Measurements from ENCODE around the gene RTL5. TPM values are rescaled to one million over a fixed set of nuclear protein-coding genes. Genes with fewer than 3 reads are reported as not detected.

Gene RTL5
- total RNA-seq, 1 experiment from 2014 or later: 2.5 TPM

DNA sequence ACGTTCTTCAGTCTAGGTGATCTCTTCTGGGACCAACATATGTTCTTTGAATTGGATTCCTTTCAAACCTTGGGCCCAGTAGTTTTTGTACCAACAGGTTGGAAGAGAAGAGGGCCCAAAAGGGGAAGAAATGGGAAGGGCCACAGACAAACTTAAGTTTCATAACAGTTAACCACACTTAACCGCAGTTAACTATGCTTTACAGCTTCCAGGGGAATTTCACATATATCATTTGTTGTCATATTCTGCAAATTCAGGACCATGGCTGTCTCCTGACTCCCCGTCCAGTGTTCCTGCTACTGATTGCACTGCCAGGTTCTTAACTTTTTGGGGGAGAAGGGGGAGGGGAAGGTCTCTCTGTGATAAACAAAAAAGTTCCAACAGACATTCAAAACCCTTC is 34.6 kb downstream of the RTL5 start:
- H2AFZ ChIP-seq (ENCODE audit: low read depth, low read length, poor library complexity, severe bottlenecking): no peak overlapping the region
- no peaks in the 10 kb centered on the region for H3K4me1 ChIP-seq (ENCODE audit: control insufficient read depth in 1 of 2, insufficient read depth in 2 of 2, low read length in 2 of 2)
- DNase-seq (ENCODE audit: low read depth, low spot score) (no peak), ATAC-seq (no peak)
- H3K4me3 ChIP-seq (replicated peaks in 1 of 2; ENCODE audit: low read depth in 1 of 2, low read length in 2 of 2): no peak overlapping the region
- no peaks in the 10 kb centered on the region for H3K9me3 ChIP-seq (ENCODE audit: control insufficient read depth in 1 of 2, insufficient read depth in 1 of 2, low read depth in 1 of 2, low read length in 2 of 2)
- ChIA-PET RAD21 (ENCODE audit: low non-redundant PET in 1 of 2, low total read pairs in 2 of 2, uncharacterized antibody in 2 of 2, unreplicated experiment in 2 of 2) (no interaction called here), CTCF (no interaction called here), POLR2A (no interaction called here)
- intact Hi-C loops (cut with micrococcal nuclease): no loop called here
- no peaks in the 10 kb centered on the region for H3K36me3 ChIP-seq (ENCODE audit: control insufficient read depth in 1 of 2, insufficient read depth in 2 of 2, low read length in 2 of 2)
- TF ChIP-seq, protein P1, sequence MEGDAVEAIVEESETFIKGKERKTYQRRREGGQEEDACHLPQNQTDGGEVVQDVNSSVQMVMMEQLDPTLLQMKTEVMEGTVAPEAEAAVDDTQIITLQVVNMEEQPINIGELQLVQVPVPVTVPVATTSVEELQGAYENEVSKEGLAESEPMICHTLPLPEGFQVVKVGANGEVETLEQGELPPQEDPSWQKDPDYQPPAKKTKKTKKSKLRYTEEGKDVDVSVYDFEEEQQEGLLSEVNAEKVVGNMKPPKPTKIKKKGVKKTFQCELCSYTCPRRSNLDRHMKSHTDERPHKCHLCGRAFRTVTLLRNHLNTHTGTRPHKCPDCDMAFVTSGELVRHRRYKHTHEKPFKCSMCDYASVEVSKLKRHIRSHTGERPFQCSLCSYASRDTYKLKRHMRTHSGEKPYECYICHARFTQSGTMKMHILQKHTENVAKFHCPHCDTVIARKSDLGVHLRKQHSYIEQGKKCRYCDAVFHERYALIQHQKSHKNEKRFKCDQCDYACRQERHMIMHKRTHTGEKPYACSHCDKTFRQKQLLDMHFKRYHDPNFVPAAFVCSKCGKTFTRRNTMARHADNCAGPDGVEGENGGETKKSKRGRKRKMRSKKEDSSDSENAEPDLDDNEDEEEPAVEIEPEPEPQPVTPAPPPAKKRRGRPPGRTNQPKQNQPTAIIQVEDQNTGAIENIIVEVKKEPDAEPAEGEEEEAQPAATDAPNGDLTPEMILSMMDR (IDR thresholded peaks at IDR 0.05 in 2 of 3, conservative IDR thresholded peaks at IDR 0.05 in 1 of 3; ENCODE audit: borderline replicate concordance in 1 of 3, insufficient read depth in 1 of 3, low read depth in 2 of 3, low read length in 2 of 3): no peak
- no peak for TF ChIP-seq ELF1 (IDR thresholded peaks at IDR 0.05; ENCODE audit: borderline replicate concordance, low read depth)
- no peak for TF ChIP-seq POLR2A (IDR thresholded peaks at IDR 0.05; ENCODE audit: borderline replicate concordance, extremely low read depth, insufficient read depth, insufficient read length)
- no peak for TF ChIP-seq POLR2AphosphoS5 (IDR thresholded peaks at IDR 0.05; ENCODE audit: low read depth, low read length)
- no peaks in the 10 kb centered on the region for H3K27me3 ChIP-seq (ENCODE audit: insufficient read depth, low read length)
- no peaks in the 10 kb centered on the region for H3K9me2 ChIP-seq (ENCODE audit: insufficient read depth)
- no peak overlapping the region for H3K4me2 ChIP-seq (ENCODE audit: low read length)
- H3K79me2 ChIP-seq (ENCODE audit: insufficient read depth, low read length): no peaks in the 10 kb centered on the region
- no TSS peak for BruUV-seq (replicated peaks)
- H4K20me1 ChIP-seq (ENCODE audit: insufficient read depth): no peaks in the 10 kb centered on the region
- H3K9ac ChIP-seq (ENCODE audit: low read length): no peak overlapping the region
- no peak overlapping the region for H3K27ac ChIP-seq (ENCODE audit: low read depth, low read length)

GRCh38 chrX:72095370-72095769 is 36.3 kb downstream of the RTL5 start:
- H3K36me3 ChIP-seq (ENCODE audit: control insufficient read depth in 1 of 2, insufficient read depth in 2 of 2, low read length in 2 of 2): no peaks in the 10 kb centered on the region
- no peak overlapping the region for H3K4me3 ChIP-seq (replicated peaks in 1 of 2; ENCODE audit: low read depth in 1 of 2, low read length in 2 of 2)
- no peaks in the 10 kb centered on the region for H4K20me1 ChIP-seq (ENCODE audit: insufficient read depth)
- no peak for DNase-seq (ENCODE audit: low read depth, low spot score)
- ChIA-PET RAD21 (ENCODE audit: low non-redundant PET in 1 of 2, low total read pairs in 2 of 2, uncharacterized antibody in 2 of 2, unreplicated experiment in 2 of 2) (no interaction called here), CTCF (no interaction called here), POLR2A (no interaction called here)
- intact Hi-C loops (cut with micrococcal nuclease): no loop called here
- no peak overlapping the region for H2AFZ ChIP-seq (ENCODE audit: low read depth, low read length, poor library complexity, severe bottlenecking)
- H3K27ac ChIP-seq (ENCODE audit: low read depth, low read length): no peak overlapping the region
- H3K4me2 ChIP-seq (ENCODE audit: low read length): no peak overlapping the region
- no TSS peak for BruUV-seq (replicated peaks)
- no peak overlapping the region for H3K9ac ChIP-seq (ENCODE audit: low read length)
- ATAC-seq: no peak
- no peaks in the 10 kb centered on the region for H3K9me2 ChIP-seq (ENCODE audit: insufficient read depth)
- no peaks in the 10 kb centered on the region for H3K9me3 ChIP-seq (ENCODE audit: control insufficient read depth in 1 of 2, insufficient read depth in 1 of 2, low read depth in 1 of 2, low read length in 2 of 2)
- H3K79me2 ChIP-seq (ENCODE audit: insufficient read depth, low read length): no peaks in the 10 kb centered on the region
- H3K27me3 ChIP-seq (ENCODE audit: insufficient read depth, low read length): no peaks in the 10 kb centered on the region
- no peaks in the 10 kb centered on the region for H3K4me1 ChIP-seq (ENCODE audit: control insufficient read depth in 1 of 2, insufficient read depth in 2 of 2, low read length in 2 of 2)
- TF ChIP-seq TCF7L2 (IDR thresholded peaks at IDR 0.05; ENCODE audit: borderline replicate concordance, extremely low read depth, insufficient read depth, insufficient read length) (no peak), POLR2A (IDR thresholded peaks at IDR 0.05; ENCODE audit: borderline replicate concordance, extremely low read depth, insufficient read depth, insufficient read length) (no peak), ZFX (IDR thresholded peaks at IDR 0.05) (no peak), SP1 (IDR thresholded peaks at IDR 0.05; ENCODE audit: low read depth) (no peak), SIN3A (IDR thresholded peaks at IDR 0.05; ENCODE audit: low read depth) (no peak), ZNF274 (IDR thresholded peaks at IDR 0.05; ENCODE audit: low read depth, low read length) (no peak), CEBPB (IDR thresholded peaks at IDR 0.05; ENCODE audit: low read depth) (no peak), ATF3 (IDR thresholded peaks at IDR 0.05) (no peak)
- TF ChIP-seq, protein P2, sequence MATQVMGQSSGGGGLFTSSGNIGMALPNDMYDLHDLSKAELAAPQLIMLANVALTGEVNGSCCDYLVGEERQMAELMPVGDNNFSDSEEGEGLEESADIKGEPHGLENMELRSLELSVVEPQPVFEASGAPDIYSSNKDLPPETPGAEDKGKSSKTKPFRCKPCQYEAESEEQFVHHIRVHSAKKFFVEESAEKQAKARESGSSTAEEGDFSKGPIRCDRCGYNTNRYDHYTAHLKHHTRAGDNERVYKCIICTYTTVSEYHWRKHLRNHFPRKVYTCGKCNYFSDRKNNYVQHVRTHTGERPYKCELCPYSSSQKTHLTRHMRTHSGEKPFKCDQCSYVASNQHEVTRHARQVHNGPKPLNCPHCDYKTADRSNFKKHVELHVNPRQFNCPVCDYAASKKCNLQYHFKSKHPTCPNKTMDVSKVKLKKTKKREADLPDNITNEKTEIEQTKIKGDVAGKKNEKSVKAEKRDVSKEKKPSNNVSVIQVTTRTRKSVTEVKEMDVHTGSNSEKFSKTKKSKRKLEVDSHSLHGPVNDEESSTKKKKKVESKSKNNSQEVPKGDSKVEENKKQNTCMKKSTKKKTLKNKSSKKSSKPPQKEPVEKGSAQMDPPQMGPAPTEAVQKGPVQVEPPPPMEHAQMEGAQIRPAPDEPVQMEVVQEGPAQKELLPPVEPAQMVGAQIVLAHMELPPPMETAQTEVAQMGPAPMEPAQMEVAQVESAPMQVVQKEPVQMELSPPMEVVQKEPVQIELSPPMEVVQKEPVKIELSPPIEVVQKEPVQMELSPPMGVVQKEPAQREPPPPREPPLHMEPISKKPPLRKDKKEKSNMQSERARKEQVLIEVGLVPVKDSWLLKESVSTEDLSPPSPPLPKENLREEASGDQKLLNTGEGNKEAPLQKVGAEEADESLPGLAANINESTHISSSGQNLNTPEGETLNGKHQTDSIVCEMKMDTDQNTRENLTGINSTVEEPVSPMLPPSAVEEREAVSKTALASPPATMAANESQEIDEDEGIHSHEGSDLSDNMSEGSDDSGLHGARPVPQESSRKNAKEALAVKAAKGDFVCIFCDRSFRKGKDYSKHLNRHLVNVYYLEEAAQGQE (IDR thresholded peaks at IDR 0.05; ENCODE audit: low read depth): no peak
- TF ChIP-seq, protein P1 (IDR thresholded peaks at IDR 0.05 in 2 of 3, conservative IDR thresholded peaks at IDR 0.05 in 1 of 3; ENCODE audit: borderline replicate concordance in 1 of 3, insufficient read depth in 1 of 3, low read depth in 2 of 3, low read length in 2 of 3): no peak

Data from HCT116 (cell line).